ENCODE measurements around the gene DNAH5. TPM values are rescaled to one million over a fixed set of nuclear protein-coding genes. Genes with fewer than 3 reads are reported as not detected.

The DNAH5 gene
- total RNA-seq, 4 donors from 2014 or later = 0.28 to 3.3 (median 0.44) TPM

DNA sequence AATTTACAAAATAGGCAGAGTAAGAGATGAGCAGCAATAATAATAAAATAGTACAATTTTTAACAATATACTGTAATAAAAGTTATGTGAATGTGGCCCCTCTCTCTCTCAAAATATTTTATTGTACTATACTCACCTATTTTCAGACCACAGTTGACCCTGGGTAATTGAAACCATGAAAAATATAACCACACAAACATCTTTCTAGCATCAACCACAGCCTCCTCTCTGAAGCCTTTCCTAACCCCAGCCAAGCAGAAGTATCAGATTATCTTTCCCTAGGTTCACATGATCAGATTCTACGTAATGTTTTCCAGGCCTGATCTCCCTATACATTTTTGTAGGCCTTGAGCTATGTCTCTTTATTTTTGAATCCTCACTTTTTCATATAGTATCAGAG is 35.2 kb downstream of the DNAH5 start:
- Histone ChIP-seq H3K36me3 (no peaks in the 10 kb centered on the region), H3K9me3 (no peaks in the 10 kb centered on the region), H3K27me3 (no peaks in the 10 kb centered on the region), H3K27ac (no peak overlapping the region), H3K4me1 (no peaks in the 10 kb centered on the region), H3K4me3 (no peak overlapping the region)
- TF ChIP-seq, protein P1, sequence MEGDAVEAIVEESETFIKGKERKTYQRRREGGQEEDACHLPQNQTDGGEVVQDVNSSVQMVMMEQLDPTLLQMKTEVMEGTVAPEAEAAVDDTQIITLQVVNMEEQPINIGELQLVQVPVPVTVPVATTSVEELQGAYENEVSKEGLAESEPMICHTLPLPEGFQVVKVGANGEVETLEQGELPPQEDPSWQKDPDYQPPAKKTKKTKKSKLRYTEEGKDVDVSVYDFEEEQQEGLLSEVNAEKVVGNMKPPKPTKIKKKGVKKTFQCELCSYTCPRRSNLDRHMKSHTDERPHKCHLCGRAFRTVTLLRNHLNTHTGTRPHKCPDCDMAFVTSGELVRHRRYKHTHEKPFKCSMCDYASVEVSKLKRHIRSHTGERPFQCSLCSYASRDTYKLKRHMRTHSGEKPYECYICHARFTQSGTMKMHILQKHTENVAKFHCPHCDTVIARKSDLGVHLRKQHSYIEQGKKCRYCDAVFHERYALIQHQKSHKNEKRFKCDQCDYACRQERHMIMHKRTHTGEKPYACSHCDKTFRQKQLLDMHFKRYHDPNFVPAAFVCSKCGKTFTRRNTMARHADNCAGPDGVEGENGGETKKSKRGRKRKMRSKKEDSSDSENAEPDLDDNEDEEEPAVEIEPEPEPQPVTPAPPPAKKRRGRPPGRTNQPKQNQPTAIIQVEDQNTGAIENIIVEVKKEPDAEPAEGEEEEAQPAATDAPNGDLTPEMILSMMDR (IDR thresholded peaks at IDR 0.05) = no peak
- TF ChIP-seq POLR2A (IDR thresholded peaks at IDR 0.05) = no peak
- DNase-seq = no peak

DNA sequence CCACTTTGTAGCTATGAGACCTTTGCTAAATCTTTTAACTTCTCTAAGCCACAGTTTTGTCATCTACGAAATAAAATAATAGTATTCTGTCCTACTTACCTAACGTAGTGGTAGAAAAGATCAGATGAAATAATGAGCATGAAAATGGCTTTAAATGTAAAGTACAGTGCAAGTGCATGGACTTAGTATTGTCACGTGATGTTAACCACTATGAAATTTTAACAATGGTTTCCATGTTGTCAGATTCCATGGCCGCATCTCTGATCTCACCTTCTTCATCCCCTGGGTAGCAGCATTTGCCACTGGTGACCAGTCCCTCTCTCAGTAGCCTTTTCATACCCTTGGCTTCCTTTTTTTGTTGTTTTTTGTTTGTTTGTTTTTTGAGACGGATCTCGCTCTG is 45.9 kb downstream of the DNAH5 start:
- Histone ChIP-seq H3K9me3 (no peaks in the 10 kb centered on the region), H3K27me3 (no peaks in the 10 kb centered on the region), H3K27ac (no peak overlapping the region), H3K36me3 (no peaks in the 10 kb centered on the region), H3K4me3 (no peak overlapping the region), H3K4me1 (no peaks in the 10 kb centered on the region)
- TF ChIP-seq, protein P1 (IDR thresholded peaks at IDR 0.05) = no peak
- no peak for TF ChIP-seq POLR2A (IDR thresholded peaks at IDR 0.05)
- DNase-seq = no peak

DNA sequence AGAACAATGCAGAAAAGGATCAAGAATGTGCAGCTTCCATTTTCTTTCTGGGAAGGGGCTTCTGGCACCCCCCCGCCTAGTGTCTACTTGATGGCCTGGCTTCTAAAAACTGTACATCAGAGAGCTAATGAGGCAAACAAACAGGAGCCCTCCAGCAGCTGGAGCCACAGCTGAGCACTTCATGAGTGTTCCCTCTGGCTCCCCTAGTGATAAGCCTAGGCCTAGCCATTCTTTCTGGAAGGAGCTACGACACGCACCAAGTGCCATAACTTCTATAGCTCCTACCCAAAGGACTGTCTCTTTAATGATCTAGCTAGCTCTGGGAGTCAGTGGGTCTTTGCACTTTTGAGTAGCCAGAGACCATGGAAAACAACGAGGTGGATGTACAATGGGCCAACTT is 66.1 kb downstream of the DNAH5 start:
- Histone ChIP-seq H3K4me3 (no peak overlapping the region), H3K9me3 (no peaks in the 10 kb centered on the region), H3K4me1 (no peaks in the 10 kb centered on the region), H3K27ac (no peak overlapping the region), H3K36me3 (no peaks in the 10 kb centered on the region), H3K27me3 (no peaks in the 10 kb centered on the region)
- DNase-seq = no peak
- TF ChIP-seq POLR2A (IDR thresholded peaks at IDR 0.05) = no peak
- TF ChIP-seq, protein P1 (IDR thresholded peaks at IDR 0.05) = no peak

DNA sequence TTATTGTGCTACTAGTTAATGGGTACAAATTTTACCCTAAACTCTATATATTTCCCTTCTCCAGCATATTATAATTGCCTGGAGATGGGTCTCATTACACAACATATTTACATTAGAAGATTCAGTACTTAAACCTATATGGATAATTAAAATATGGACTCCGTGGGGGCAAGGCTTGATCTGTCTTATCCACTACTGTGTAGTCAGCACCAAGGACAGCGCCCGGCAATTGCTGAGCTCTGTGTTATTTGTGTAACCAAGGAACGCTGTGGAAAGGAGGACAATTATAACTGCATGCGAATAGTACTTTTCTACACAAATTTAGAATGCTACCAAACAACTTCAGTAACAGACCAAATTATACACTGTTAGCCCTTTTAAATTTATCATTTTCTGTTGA is 77.7 kb downstream of the DNAH5 start:
- no peaks in the 10 kb centered on the region for H3K36me3 ChIP-seq
- H3K4me3 ChIP-seq = no peak overlapping the region
- no peaks in the 10 kb centered on the region for H3K4me1 ChIP-seq
- no peak overlapping the region for H3K27ac ChIP-seq
- no peak for DNase-seq
- H3K9me3 ChIP-seq = no peaks in the 10 kb centered on the region
- no peak for TF ChIP-seq POLR2A (IDR thresholded peaks at IDR 0.05)
- TF ChIP-seq, protein P1 (IDR thresholded peaks at IDR 0.05) = no peak
- H3K27me3 ChIP-seq = no peaks in the 10 kb centered on the region

DNA sequence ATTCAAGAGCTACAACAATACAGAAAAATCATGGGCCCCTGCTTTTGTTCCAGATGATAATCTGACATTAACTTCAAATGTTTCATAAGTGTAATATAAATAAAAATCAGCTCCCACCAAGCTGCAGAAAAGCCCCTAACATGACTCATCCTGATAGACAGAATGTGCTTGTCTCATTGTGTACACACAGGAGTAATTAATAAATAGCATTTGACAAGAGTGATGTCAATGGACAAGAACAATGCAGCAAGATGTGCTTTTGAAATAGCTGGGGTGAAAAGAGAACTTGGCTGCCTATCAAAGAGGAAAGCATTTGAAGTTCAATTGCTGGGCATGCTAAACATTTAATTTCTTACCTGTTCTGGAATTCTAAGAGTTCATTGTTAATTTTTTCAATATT is 79.2 kb downstream of the DNAH5 start:
- Histone ChIP-seq H3K4me1 (no peaks in the 10 kb centered on the region), H3K36me3 (no peaks in the 10 kb centered on the region), H3K9me3 (no peaks in the 10 kb centered on the region), H3K27me3 (no peaks in the 10 kb centered on the region), H3K27ac (no peak overlapping the region), H3K4me3 (no peak overlapping the region)
- no peak for DNase-seq
- TF ChIP-seq POLR2A (IDR thresholded peaks at IDR 0.05) = no peak
- TF ChIP-seq, protein P1 (IDR thresholded peaks at IDR 0.05) = no peak

DNA sequence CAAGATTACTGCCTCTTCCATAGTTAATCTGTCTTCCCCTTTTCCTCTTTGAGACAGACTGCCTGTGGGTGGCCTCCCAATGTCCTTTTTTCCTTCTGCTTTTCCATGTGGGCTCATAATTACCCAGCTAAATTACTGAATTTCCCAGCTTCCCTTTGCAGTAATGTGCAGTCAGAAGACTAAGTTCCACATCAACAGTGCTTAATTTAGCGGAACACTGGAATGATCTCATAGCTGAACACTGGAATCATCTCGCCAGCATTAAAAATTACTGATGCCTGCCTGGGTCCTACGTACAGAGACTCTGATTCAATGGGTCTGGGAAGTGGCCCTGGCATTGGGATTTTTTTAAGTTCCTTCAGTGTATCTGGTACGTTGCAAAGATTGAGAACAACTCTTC is 84.3 kb downstream of the DNAH5 start:
- H3K4me3 ChIP-seq = no peak overlapping the region
- no peaks in the 10 kb centered on the region for H3K27me3 ChIP-seq
- H3K9me3 ChIP-seq = no peaks in the 10 kb centered on the region
- no peaks in the 10 kb centered on the region for H3K36me3 ChIP-seq
- TF ChIP-seq, protein P1 (IDR thresholded peaks at IDR 0.05) = no peak
- no peak for TF ChIP-seq POLR2A (IDR thresholded peaks at IDR 0.05)
- H3K4me1 ChIP-seq = no peaks in the 10 kb centered on the region
- DNase-seq = no peak
- H3K27ac ChIP-seq = no peak overlapping the region
